Measurements from ENCODE around the gene ADD2.

The ADD2 gene

GRCh38 chr2:70705160-70705850 lies 62.7 kb downstream of the ADD2 start:
- no peak overlapping the region for H3K4me3 ChIP-seq (ENCODE audit: control insufficient read depth, low read depth, low read length)
- TF ChIP-seq, protein P1, sequence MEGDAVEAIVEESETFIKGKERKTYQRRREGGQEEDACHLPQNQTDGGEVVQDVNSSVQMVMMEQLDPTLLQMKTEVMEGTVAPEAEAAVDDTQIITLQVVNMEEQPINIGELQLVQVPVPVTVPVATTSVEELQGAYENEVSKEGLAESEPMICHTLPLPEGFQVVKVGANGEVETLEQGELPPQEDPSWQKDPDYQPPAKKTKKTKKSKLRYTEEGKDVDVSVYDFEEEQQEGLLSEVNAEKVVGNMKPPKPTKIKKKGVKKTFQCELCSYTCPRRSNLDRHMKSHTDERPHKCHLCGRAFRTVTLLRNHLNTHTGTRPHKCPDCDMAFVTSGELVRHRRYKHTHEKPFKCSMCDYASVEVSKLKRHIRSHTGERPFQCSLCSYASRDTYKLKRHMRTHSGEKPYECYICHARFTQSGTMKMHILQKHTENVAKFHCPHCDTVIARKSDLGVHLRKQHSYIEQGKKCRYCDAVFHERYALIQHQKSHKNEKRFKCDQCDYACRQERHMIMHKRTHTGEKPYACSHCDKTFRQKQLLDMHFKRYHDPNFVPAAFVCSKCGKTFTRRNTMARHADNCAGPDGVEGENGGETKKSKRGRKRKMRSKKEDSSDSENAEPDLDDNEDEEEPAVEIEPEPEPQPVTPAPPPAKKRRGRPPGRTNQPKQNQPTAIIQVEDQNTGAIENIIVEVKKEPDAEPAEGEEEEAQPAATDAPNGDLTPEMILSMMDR (IDR thresholded peaks at IDR 0.05; ENCODE audit: control insufficient read depth, insufficient read depth, low read depth, low read length, missing control alignments), result no peak
- DNase-seq (ENCODE audit: low read depth), result no peak

- no peak for DNase-seq (ENCODE audit: low read depth)
- H3K4me3 ChIP-seq (ENCODE audit: control insufficient read depth, low read depth, low read length), result no peak overlapping the region
- TF ChIP-seq, protein P1 (IDR thresholded peaks at IDR 0.05; ENCODE audit: control insufficient read depth, insufficient read depth, low read depth, low read length, missing control alignments), result no peak
Observed at GRCh38 chr2:70703900-70704549, 64.0 kb downstream of the ADD2 start.

GRCh38 chr2:70702711-70703395 lies 65.1 kb downstream of the ADD2 start:
- DNase-seq (ENCODE audit: low read depth), result no peak
- TF ChIP-seq, protein P1 (IDR thresholded peaks at IDR 0.05; ENCODE audit: control insufficient read depth, insufficient read depth, low read depth, low read length, missing control alignments), result no peak
- H3K4me3 ChIP-seq (ENCODE audit: control insufficient read depth, low read depth, low read length), result no peak overlapping the region

DNA sequence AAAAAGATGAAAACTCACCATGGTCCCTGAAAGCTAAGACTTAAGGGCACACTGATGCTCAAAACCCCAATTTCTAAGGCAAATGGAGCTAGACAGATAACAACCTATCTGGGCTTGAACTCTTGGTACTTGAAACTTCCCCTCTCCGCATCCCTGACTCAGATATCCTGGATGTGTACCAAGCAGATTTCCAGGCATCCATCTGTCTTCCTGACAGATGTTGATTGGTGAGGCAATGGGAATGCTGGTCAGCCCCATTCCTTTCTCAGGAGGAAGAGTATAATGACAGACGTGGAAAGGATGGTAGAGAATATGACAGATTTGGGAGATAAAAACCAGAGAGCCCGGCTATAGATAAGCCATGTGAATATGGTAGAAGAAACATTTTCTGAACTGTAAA lies 69.2 kb downstream of the ADD2 start:
- H3K4me3 ChIP-seq (ENCODE audit: control insufficient read depth, low read depth, low read length), result no peak overlapping the region
- TF ChIP-seq, protein P1 (IDR thresholded peaks at IDR 0.05; ENCODE audit: control insufficient read depth, insufficient read depth, low read depth, low read length, missing control alignments), result no peak
- DNase-seq (ENCODE audit: low read depth), result no peak

GRCh38 chr2:70697603-70698383 lies 70.2 kb downstream of the ADD2 start:
- no peak overlapping the region for H3K4me3 ChIP-seq (ENCODE audit: control insufficient read depth, low read depth, low read length)
- no peak for DNase-seq (ENCODE audit: low read depth)
- TF ChIP-seq, protein P1 (IDR thresholded peaks at IDR 0.05; ENCODE audit: control insufficient read depth, insufficient read depth, low read depth, low read length, missing control alignments), result no peak

DNA sequence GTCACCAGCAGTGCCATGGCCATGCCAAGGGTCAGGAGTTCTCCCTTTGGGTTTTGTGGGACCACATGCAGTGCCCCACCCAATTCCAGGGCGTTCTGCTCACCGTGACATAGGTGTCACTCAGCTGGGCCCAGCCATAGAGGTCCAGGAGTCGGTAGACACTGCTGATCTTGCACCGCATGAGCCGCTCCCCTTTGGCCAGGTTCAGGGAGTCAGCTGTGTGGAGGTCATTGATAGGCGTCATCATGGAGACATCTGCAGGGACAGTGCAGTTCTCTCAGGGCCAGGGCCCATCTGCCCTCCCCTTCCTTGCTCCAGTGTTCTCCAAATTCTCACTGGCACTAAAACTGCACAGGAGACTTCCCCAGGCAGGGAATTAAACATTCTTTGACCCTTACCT lies 71.9 kb downstream of the ADD2 start:
- H3K4me3 ChIP-seq (ENCODE audit: control insufficient read depth, low read depth, low read length), result no peak overlapping the region
- DNase-seq (ENCODE audit: low read depth), result no peak

More for the DNA sequence above, 71.9 kb downstream of the ADD2 start:
- TF ChIP-seq, protein P1 (IDR thresholded peaks at IDR 0.05; ENCODE audit: control insufficient read depth, insufficient read depth, low read depth, low read length, missing control alignments), result no peak
